ENCODE data around the gene ELP4.

DNA sequence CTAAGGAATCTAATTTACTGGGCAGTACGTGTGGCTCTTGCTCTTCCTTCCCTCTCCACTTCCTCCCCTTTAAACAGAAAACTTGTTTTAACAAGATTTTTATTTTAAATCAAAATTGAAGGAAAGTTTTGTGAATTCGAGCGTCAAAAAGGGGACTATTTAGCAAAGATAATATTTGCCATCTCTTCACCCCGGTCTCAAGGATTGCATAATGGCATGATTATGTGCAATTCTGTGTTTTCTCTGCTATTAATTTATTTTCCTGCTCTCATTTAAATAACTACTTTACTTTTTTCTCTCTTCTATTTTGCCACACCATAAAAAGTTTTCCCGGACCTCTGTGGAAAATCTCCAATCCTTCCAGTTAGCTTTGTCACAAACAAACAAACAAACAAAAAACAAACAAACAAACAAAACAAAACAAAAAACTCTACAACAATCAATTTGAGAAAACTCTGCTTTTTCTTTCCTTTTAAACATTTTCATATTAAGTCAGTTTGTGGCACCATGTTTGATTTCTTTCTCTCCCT lies 311.7 kb downstream of the ELP4 start:
- TF ChIP-seq, protein P1, sequence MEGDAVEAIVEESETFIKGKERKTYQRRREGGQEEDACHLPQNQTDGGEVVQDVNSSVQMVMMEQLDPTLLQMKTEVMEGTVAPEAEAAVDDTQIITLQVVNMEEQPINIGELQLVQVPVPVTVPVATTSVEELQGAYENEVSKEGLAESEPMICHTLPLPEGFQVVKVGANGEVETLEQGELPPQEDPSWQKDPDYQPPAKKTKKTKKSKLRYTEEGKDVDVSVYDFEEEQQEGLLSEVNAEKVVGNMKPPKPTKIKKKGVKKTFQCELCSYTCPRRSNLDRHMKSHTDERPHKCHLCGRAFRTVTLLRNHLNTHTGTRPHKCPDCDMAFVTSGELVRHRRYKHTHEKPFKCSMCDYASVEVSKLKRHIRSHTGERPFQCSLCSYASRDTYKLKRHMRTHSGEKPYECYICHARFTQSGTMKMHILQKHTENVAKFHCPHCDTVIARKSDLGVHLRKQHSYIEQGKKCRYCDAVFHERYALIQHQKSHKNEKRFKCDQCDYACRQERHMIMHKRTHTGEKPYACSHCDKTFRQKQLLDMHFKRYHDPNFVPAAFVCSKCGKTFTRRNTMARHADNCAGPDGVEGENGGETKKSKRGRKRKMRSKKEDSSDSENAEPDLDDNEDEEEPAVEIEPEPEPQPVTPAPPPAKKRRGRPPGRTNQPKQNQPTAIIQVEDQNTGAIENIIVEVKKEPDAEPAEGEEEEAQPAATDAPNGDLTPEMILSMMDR (IDR thresholded peaks at IDR 0.05 in 2 of 3, conservative IDR thresholded peaks at IDR 0.05 in 1 of 3; ENCODE audit: insufficient read depth in 2 of 3, low read depth in 1 of 3, low read length in 3 of 3) = no peak
- no peak for TF ChIP-seq MXI1 (IDR thresholded peaks at IDR 0.05; ENCODE audit: low read depth, low read length)
- no peak for TF ChIP-seq BDP1 (IDR thresholded peaks at IDR 0.05; ENCODE audit: insufficient read depth, insufficient read length)
- TF ChIP-seq HNRNPUL1 (IDR thresholded peaks at IDR 0.05; ENCODE audit: low read length) = no peak
- no peak for TF ChIP-seq ELF4 (CRISPR knock-in tag; IDR thresholded peaks at IDR 0.05)
- TF ChIP-seq SRF (CRISPR knock-in tag; IDR thresholded peaks at IDR 0.05) = no peak
- no peak for TF ChIP-seq TEAD4 (IDR thresholded peaks at IDR 0.05; ENCODE audit: low read length)
- no peak for TF ChIP-seq TEAD4 (CRISPR knock-in tag; IDR thresholded peaks at IDR 0.05; ENCODE audit: borderline replicate concordance)
- no peak for TF ChIP-seq PTRF (tag; IDR thresholded peaks at IDR 0.05)

All from K562 (cell line).